Large intestine (tissue), 3 donors: ENCODE results near the gene SPEN. TPM values are rescaled to one million over a fixed set of nuclear protein-coding genes. Genes with fewer than 3 reads are reported as not detected.

Experiments used
- DNase-seq, 2 donors: peaks; one replicate each; pipeline versions ENCODE4 v3.0.0 to v3.0.0-alpha.2; 2013
- H3K27ac ChIP-seq: one replicate; pipeline ENCODE4 v1.5.1; 2013; ENCODE audit warnings: low read length
- H3K27me3 ChIP-seq: 2 replicates; pipeline ENCODE4 v1.6.1; 2013; ENCODE audit warnings: low read length; ENCODE audit not compliant: control insufficient read depth, insufficient read depth
- H3K36me3 ChIP-seq: 2 replicates; pipeline ENCODE4 v1.6.1; 2013; ENCODE audit warnings: low read length; ENCODE audit not compliant: control insufficient read depth, insufficient read depth
- H3K4me1 ChIP-seq: one replicate; pipeline ENCODE4 v1.6.1; 2013; ENCODE audit warnings: low read length; ENCODE audit not compliant: control insufficient read depth, insufficient read depth
- H3K4me3 ChIP-seq: one replicate; pipeline ENCODE4 v1.5.1; 2013; ENCODE audit warnings: low read length
- H3K9me3 ChIP-seq: one replicate; pipeline ENCODE4 v1.6.1; 2013; ENCODE audit warnings: mild to moderate bottlenecking, low read depth, low read length, moderate library complexity; ENCODE audit not compliant: control insufficient read depth
- WGBS: methylation state at CpG from one replicate; pipeline ENCODE4 v1.1.5; 2013; ENCODE audit warnings: low lambda C conversion rate; ENCODE audit not compliant: insufficient coverage; 5-methylcytosine and 5-hydroxymethylcytosine counted together
- polyA plus RNA-seq: library from polyadenylated mRNA; unstranded; fragments of 120-200 nt; gene quantifications from one replicate; pipeline ENCODE4 v1.2.1, GENCODE V29; 2013

SPEN gene
- polyA plus RNA-seq, 1 donor = 47.8 TPM

GRCh38 chr1:15949453-15950245 lies 102.1 kb downstream of the SPEN start:
- peak overlapping the region; percentile 59 for H3K27ac ChIP-seq
- H3K9me3 ChIP-seq = no peaks in the 10 kb centered on the region
- no peaks in the 10 kb centered on the region for H3K27me3 ChIP-seq
- peak; percentile 88 to 91 for DNase-seq
- no peak overlapping the region for H3K4me3 ChIP-seq
- no CpG with 5 or more reads among the region's 25 CpGs for WGBS
- peaks cover 29% of the 10 kb centered on the region for H3K4me1 ChIP-seq
- peaks cover 38% of the 10 kb centered on the region for H3K36me3 ChIP-seq

GRCh38 chr1:15950302-15950701 lies 102.8 kb downstream of the SPEN start:
- no peak for DNase-seq
- Histone ChIP-seq H3K9me3 (no peaks in the 10 kb centered on the region), H3K27ac (no peak overlapping the region), H3K27me3 (no peaks in the 10 kb centered on the region), H3K36me3 (peaks cover 33% of the 10 kb centered on the region), H3K4me1 (peaks cover 29% of the 10 kb centered on the region), H3K4me3 (no peak overlapping the region)
- WGBS = no CpG with 5 or more reads among the region's 4 CpGs

DNA sequence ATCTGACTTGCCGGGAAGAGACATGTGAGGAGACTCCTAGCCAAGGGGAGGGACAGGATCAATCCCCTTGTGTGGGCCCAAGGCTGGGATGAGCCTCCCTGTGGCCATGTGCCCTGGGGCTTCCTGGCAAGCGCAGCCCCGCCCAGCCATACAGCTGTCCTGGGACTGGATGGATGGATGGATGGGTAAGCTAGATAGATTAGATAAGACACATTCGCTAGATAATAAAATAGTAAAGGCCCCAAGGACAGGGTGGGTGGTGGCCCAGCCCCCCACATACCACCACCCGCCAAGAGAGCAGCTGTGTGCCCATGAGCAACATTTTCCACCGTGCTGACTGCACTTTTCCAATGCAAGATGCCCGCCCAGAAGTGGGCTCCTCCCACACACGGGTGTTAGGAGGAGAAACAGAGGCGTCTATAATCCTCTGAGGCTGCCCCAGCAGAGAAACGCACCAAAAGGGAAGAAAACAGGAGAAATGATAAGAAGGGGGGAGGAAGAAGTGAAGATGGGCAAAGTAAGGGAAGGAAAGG lies 103.3 kb downstream of the SPEN start:
- Histone ChIP-seq H3K27me3 (no peaks in the 10 kb centered on the region), H3K4me3 (no peak overlapping the region), H3K4me1 (peaks cover 29% of the 10 kb centered on the region), H3K36me3 (peaks cover 27% of the 10 kb centered on the region), H3K27ac (peak overlapping the region; percentile 24), H3K9me3 (no peaks in the 10 kb centered on the region)
- WGBS = 14% methylated on average over 2 of the region's 10 CpGs
- DNase-seq = peak in 1 of 2 donors; percentile 42

DNA sequence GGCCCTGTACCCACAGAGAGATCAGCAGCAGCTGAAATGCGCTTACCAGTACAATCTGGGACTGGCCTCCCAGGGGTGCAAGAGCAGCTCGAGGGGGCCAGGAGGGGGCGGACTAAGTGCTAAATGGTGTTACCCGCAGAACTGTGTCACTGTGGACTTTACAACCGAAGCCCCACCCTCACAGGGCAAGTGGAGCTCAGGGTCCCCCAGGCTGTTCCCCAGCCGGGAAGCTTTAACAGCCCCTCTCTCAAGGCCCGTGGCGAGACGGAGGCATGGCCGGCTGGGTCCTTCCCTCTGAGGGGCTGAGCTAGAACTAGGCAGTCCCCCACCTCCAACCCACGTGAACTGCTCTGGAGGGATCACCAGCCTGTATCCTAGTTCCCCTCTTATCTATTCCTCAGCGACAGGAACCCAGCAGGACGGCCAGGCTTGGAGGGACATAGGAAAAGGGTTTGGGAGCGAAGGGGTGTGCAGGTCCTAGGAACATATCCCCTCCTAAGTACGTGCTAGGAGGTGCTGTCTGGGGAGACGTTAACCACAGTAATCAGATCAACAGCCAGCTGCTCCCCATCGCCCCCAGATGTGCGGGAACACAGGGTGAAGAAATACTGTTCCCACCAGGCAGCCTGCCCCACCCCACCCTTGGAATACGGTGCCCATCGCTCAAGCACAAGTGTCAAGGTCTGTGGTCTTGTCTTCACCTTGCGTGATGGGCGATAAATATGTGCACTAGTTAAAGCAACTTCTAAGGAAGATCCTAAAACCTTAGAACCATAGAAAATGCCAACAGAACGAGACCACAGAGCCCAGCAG lies 104.0 kb downstream of the SPEN start:
- Histone ChIP-seq H3K27me3 (no peaks in the 10 kb centered on the region), H3K9me3 (no peaks in the 10 kb centered on the region), H3K27ac (no peak overlapping the region), H3K36me3 (peaks cover 20% of the 10 kb centered on the region), H3K4me3 (no peak overlapping the region), H3K4me1 (peaks cover 29% of the 10 kb centered on the region)
- DNase-seq = peak; percentile 49 to 79
- no CpG with 5 or more reads among the region's 23 CpGs for WGBS

GRCh38 chr1:15952317-15953258 lies 105.1 kb downstream of the SPEN start:
- no peaks in the 10 kb centered on the region for H3K9me3 ChIP-seq
- H3K4me3 ChIP-seq = no peak overlapping the region
- H3K4me1 ChIP-seq = peaks cover 29% of the 10 kb centered on the region
- no CpG with 5 or more reads among the region's 27 CpGs for WGBS
- peaks cover 12% of the 10 kb centered on the region for H3K36me3 ChIP-seq
- H3K27ac ChIP-seq = no peak overlapping the region
- DNase-seq = no peak
- H3K27me3 ChIP-seq = no peaks in the 10 kb centered on the region

DNA sequence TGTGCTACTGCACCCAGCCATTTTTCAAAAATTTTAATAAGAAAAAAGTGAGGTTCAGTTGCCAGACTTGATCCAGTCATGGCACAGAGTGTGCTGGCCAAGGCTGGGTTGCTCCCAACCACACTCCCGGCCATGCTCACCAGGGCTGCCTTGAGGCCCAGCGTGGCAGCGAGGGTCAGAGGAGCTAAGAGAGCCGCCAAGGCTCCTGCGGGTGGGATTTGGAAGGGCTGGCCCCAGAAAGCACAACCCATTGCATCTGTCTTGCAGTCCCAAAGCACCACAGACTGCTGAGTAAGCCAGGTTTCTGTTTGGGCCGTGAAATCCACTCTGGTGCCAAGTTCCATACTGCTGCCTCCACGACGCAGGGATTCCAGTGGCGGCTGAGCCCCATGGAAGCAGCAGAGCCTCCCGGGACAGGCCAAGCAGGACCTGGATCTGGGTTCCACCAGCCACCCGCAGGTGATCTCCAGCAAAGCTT lies 105.8 kb downstream of the SPEN start:
- Histone ChIP-seq H3K4me1 (peaks cover 29% of the 10 kb centered on the region), H3K9me3 (no peaks in the 10 kb centered on the region), H3K27ac (no peak overlapping the region), H3K27me3 (no peaks in the 10 kb centered on the region), H3K4me3 (no peak overlapping the region), H3K36me3 (peaks cover 5% of the 10 kb centered on the region)
- DNase-seq = no peak
- no CpG with 5 or more reads among the region's 11 CpGs for WGBS

DNA sequence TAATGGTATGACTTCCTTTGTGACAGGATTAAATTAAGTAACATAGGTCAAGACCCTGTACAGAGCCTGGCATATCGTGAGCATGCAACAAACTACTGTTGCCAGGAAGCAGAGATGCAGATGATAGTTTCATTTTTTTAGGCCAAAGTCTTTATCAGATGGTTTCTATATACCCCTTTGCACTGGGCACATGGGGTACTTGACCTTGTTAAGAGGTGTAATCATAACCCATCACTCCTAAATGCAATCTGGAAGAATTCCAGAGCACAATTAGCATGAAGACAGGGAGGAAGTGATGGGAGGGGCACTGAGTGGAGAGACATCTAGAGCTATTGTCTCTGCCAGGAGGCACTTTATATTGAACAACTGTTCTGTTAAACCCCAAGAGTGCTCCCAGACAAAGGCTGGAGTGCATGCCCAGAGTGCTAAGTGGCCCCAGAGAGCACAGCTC lies 106.3 kb downstream of the SPEN start:
- WGBS = no CpG with 5 or more reads among the region's 1 CpG
- no peak for DNase-seq
- peaks cover 2% of the 10 kb centered on the region for H3K36me3 ChIP-seq
- no peak overlapping the region for H3K4me3 ChIP-seq
- H3K27ac ChIP-seq = no peak overlapping the region
- no peaks in the 10 kb centered on the region for H3K9me3 ChIP-seq
- H3K4me1 ChIP-seq = peaks cover 29% of the 10 kb centered on the region
- H3K27me3 ChIP-seq = no peaks in the 10 kb centered on the region

- no peak for DNase-seq
- Histone ChIP-seq H3K36me3 (peaks cover 2% of the 10 kb centered on the region), H3K4me3 (no peak overlapping the region), H3K9me3 (no peaks in the 10 kb centered on the region), H3K27me3 (no peaks in the 10 kb centered on the region), H3K27ac (no peak overlapping the region), H3K4me1 (peaks cover 25% of the 10 kb centered on the region)
- no CpG with 5 or more reads among the region's 3 CpGs for WGBS
Measured at GRCh38 chr1:15954316-15954715, 106.8 kb downstream of the SPEN start.

DNA sequence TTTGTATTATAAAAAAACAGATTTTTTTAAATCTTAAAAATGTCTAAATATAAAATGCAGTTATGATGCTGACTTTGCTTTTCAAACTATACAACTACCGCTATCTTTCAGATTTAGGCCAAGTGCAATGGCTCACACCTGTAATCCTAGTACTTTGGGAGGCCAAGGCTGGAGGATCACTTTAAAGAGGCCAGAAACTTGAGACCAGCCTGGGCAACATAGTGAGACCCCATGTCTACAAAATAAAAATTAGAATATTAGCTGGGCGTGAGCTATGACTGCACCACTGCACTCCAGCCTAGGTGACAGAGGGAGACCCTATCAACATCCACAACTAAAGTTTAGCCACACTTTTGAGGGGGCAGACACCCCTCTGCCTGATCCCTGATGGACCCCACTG lies 108.0 kb downstream of the SPEN start:
- H3K36me3 ChIP-seq = peaks cover 2% of the 10 kb centered on the region
- H3K9me3 ChIP-seq = no peaks in the 10 kb centered on the region
- peaks cover 13% of the 10 kb centered on the region for H3K4me1 ChIP-seq
- no peak overlapping the region for H3K4me3 ChIP-seq
- no peak for DNase-seq
- no CpG with 5 or more reads among the region's 2 CpGs for WGBS
- no peaks in the 10 kb centered on the region for H3K27me3 ChIP-seq
- no peak overlapping the region for H3K27ac ChIP-seq
